Keratinocyte (primary cell): ENCODE results near the gene F10. TPM values are rescaled to one million over a fixed set of nuclear protein-coding genes. Genes with fewer than 3 reads are reported as not detected.

Experiments used
- DNase-seq: peaks from one replicate; pipeline ENCODE4 v3.0.0-alpha.2; 2011; ENCODE audit warnings: low read depth, missing footprints, low spot score
- FAIRE-seq: peaks from 2 replicates; lab custom pipeline; 2011; peaks lifted over from hg19 to GRCh38; lab: Jason Lieb, UNC
- H2AFZ ChIP-seq: 2 replicates; pipeline ENCODE4 v1.6.0; 2012; ENCODE audit warnings: low read length, control low read depth, inconsistent platforms; ENCODE audit not compliant: control insufficient read depth
- H3K27ac ChIP-seq: 2 replicates; pipeline ENCODE4 v1.5.1; 2011; ENCODE audit warnings: low read length; ENCODE audit not compliant: control insufficient read depth, insufficient read depth
- H3K27me3 ChIP-seq: 3 replicates; pipeline ENCODE4 v1.6.0; 2011; ENCODE audit warnings: low read length; ENCODE audit not compliant: control insufficient read depth, insufficient read depth; ENCODE audit errors: extremely low read depth
- H3K36me3 ChIP-seq, 2 experiments: 2 replicates in 1 of 2; 3 replicates in 1 of 2; pipeline ENCODE4 v1.5.1; 2011; ENCODE audit warnings: low read length in 2 of 2, mild to moderate bottlenecking in 1 of 2; ENCODE audit not compliant: control insufficient read depth in 2 of 2, insufficient read depth in 2 of 2; ENCODE audit errors: extremely low read depth in 1 of 2
- H3K4me1 ChIP-seq: 3 replicates; pipeline ENCODE4 v1.5.1; 2011; ENCODE audit warnings: low read length; ENCODE audit not compliant: control insufficient read depth, insufficient read depth; ENCODE audit errors: extremely low read depth
- H3K4me2 ChIP-seq: 3 replicates; pipeline ENCODE4 v1.6.0; 2011; ENCODE audit warnings: low read depth, low read length; ENCODE audit not compliant: control insufficient read depth, insufficient read depth; ENCODE audit errors: extremely low read depth
- H3K4me3 ChIP-seq, 3 experiments: fragments of 200-600 bp in 1 of 3; sonication (generic) in 1 of 3; 2 replicates in 2 of 3; 3 replicates in 1 of 3; pipeline ENCODE4 v1.5.1; 2011 to 2016; ENCODE audit warnings: low read length in 3 of 3, mild to moderate bottlenecking in 3 of 3, control low read depth in 2 of 3, inconsistent platforms in 1 of 3, low read depth in 1 of 3, mixed read lengths in 1 of 3, mixed run types in 1 of 3, moderate library complexity in 1 of 3; ENCODE audit not compliant: control insufficient read depth in 2 of 3, insufficient read depth in 2 of 3; ENCODE audit errors: extremely low read depth in 1 of 3
- H3K79me2 ChIP-seq: 2 replicates; pipeline ENCODE4 v1.6.0; 2012; ENCODE audit warnings: low read length; ENCODE audit not compliant: control insufficient read depth, insufficient read depth
- H3K9ac ChIP-seq: 3 replicates; pipeline ENCODE4 v1.6.0; 2011; ENCODE audit warnings: low read length; ENCODE audit not compliant: control insufficient read depth, insufficient read depth; ENCODE audit errors: extremely low read depth
- H3K9me1 ChIP-seq: 3 replicates; pipeline ENCODE4 v1.6.0; 2011; ENCODE audit warnings: low read length; ENCODE audit not compliant: control insufficient read depth, insufficient read depth; ENCODE audit errors: extremely low read depth
- H3K9me3 ChIP-seq: 2 replicates; pipeline ENCODE4 v1.5.1; 2012; ENCODE audit warnings: low read depth, low read length; ENCODE audit not compliant: control insufficient read depth
- H4K20me1 ChIP-seq: 3 replicates; pipeline ENCODE4 v1.6.0; 2011; ENCODE audit warnings: low read length; ENCODE audit not compliant: control insufficient read depth, insufficient read depth; ENCODE audit errors: extremely low read depth
- CTCF ChIP-seq, 3 experiments: IDR thresholded peaks in 1 of 3; conservative IDR thresholded peaks in 1 of 3; optimal IDR thresholded peaks in 1 of 3; 2 replicates in 2 of 3; 3 replicates in 1 of 3; pipeline versions ENCODE3 to v1.5.1; 2011; ENCODE audit warnings: low read length in 3 of 3, mild to moderate bottlenecking in 3 of 3, moderate library complexity in 2 of 3, control low read depth in 1 of 3, inconsistent platforms in 1 of 3; ENCODE audit not compliant: insufficient read depth in 2 of 3; ENCODE audit errors: extremely low read depth in 1 of 3
- EZH2 ChIP-seq: IDR thresholded peaks from one replicate; pipeline ENCODE4 v1.6.1; 2012; ENCODE audit warnings: inconsistent platforms, mild to moderate bottlenecking, low read length, moderate library complexity
- dilution Hi-C: fragments of 300-500 bp; cut with MboI; formaldehyde crosslinking; loops from one replicate; pipeline ENCODE4 v1.7.0; 2020; ENCODE audit warnings: low sequenced_read_pairs; ENCODE audit not compliant: extremely low pct_ligation_motif_present
- polyA plus RNA-seq, 5 experiments: library from polyadenylated mRNA; depleted of rRNA in 3 of 5; stranded (reverse) in 3 of 5; stranded (forward) in 1 of 5; unstranded in 1 of 5; fragments of >200 nt; gene quantifications; 1 replicate in 1 of 5; 2 replicates in 3 of 5; 3 replicates in 1 of 5; pipeline versions ENCODE4 v1.2.1 to v1.2.3, GENCODE V29; 2011 to 2012; ENCODE audit warnings: missing spikeins in 2 of 5, low read depth in 1 of 5, low replicate concordance in 1 of 5

Gene F10
- polyA plus RNA-seq, 1 donor (not counting 4 experiments of a cell fraction or from before 2014, with no cell fraction given): not detected

- H3K4me2 ChIP-seq: no peak overlapping the region
Measured at GRCh38 chr13:113083402-113084061, 39.1 kb upstream of the F10 start.

GRCh38 chr13:113084094-113084942 is 38.3 kb upstream of the F10 start:
- Histone ChIP-seq H3K4me1 (no peaks in the 10 kb centered on the region), H3K27me3 (peaks cover 6% of the 10 kb centered on the region), H3K9me3 (no peaks in the 10 kb centered on the region), H3K27ac (no peak overlapping the region), H3K79me2 (no peaks in the 10 kb centered on the region), H2AFZ (no peak overlapping the region), H3K36me3 (no peaks in the 10 kb centered on the region), H4K20me1 (no peaks in the 10 kb centered on the region), H3K9me1 (no peaks in the 10 kb centered on the region), H3K4me2 (no peak overlapping the region), H3K9ac (no peak overlapping the region), H3K4me3 (no peak overlapping the region)
- DNase-seq (no peak), FAIRE-seq (no peak)
- dilution Hi-C loops: no loop called here
- TF ChIP-seq EZH2: no peak
- TF ChIP-seq CTCF (optimal IDR thresholded peaks at IDR 0.05 in 1 of 3, IDR thresholded peaks at IDR 0.05 in 1 of 3, conservative IDR thresholded peaks at IDR 0.05 in 1 of 3; ENCODE audit: extremely low read depth in 1 of 3, insufficient read depth in 2 of 3, low read length in 3 of 3): peak in 1 of 3 experiments; percentile 5

More at GRCh38 chr13:113083402-113084061, 39.1 kb upstream of the F10 start:
- Histone ChIP-seq H3K9me1 (no peaks in the 10 kb centered on the region), H3K4me3 (no peak overlapping the region), H3K36me3 (no peaks in the 10 kb centered on the region), H4K20me1 (no peaks in the 10 kb centered on the region), H2AFZ (no peak overlapping the region), H3K27me3 (peaks cover 6% of the 10 kb centered on the region), H3K9ac (no peak overlapping the region), H3K27ac (no peak overlapping the region), H3K9me3 (no peaks in the 10 kb centered on the region), H3K4me1 (no peaks in the 10 kb centered on the region), H3K79me2 (no peaks in the 10 kb centered on the region)
- TF ChIP-seq EZH2: no peak
- no peak for TF ChIP-seq CTCF (optimal IDR thresholded peaks at IDR 0.05 in 1 of 3, IDR thresholded peaks at IDR 0.05 in 1 of 3, conservative IDR thresholded peaks at IDR 0.05 in 1 of 3; ENCODE audit: extremely low read depth in 1 of 3, insufficient read depth in 2 of 3, low read length in 3 of 3)
- DNase-seq: no peak
- no peak for FAIRE-seq
- dilution Hi-C loops: no loop called here
